Measurements from ENCODE around the gene TMEM26. TPM values are rescaled to one million over a fixed set of nuclear protein-coding genes. Genes with fewer than 3 reads are reported as not detected.

The TMEM26 gene
- polyA plus RNA-seq, 2 of the 4 experiments (the other 2 are of a cell fraction): 0.03 to 0.10 TPM

GRCh38 chr10:61465901-61466632 lies 12.9 kb upstream of the TMEM26 start:
- no peak for FAIRE-seq
- no peak for DNase-seq (ENCODE audit: low read depth in 1 of 2, low spot score in 1 of 2)
- no peak overlapping the region for H3K4me3 ChIP-seq
- no peak overlapping the region for H3K4me2 ChIP-seq
- TF ChIP-seq MYC (IDR thresholded peaks at IDR 0.05; ENCODE audit: borderline replicate concordance, low read length) (no peak), RCOR1 (IDR thresholded peaks at IDR 0.05; ENCODE audit: low read depth, low read length) (no peak), KDM1A (IDR thresholded peaks at IDR 0.05; ENCODE audit: low read depth) (no peak), MAZ (IDR thresholded peaks at IDR 0.05; ENCODE audit: borderline replicate concordance, low read depth, low read length) (no peak), CHD2 (IDR thresholded peaks at IDR 0.05; ENCODE audit: low read length, partially characterized antibody) (no peak), JUN (IDR thresholded peaks at IDR 0.05) (no peak), SMC3 (IDR thresholded peaks at IDR 0.05) (no peak), EHMT2 (IDR thresholded peaks at IDR 0.05; ENCODE audit: low read depth) (no peak), CBX2 (IDR thresholded peaks at IDR 0.05; ENCODE audit: borderline replicate concordance, low read depth) (no peak), RFX5 (IDR thresholded peaks at IDR 0.05) (no peak), MAFK (IDR thresholded peaks at IDR 0.05; ENCODE audit: partially characterized antibody) (no peak), ZNF302 (CRISPR knock-in tag; IDR thresholded peaks at IDR 0.05) (no peak), HOXA7 (CRISPR knock-in tag; IDR thresholded peaks at IDR 0.05) (no peak), PHF8 (IDR thresholded peaks at IDR 0.05; ENCODE audit: borderline replicate concordance, low read depth) (no peak), CHD4 (IDR thresholded peaks at IDR 0.05; ENCODE audit: borderline replicate concordance) (no peak)
- TF ChIP-seq, protein P1, sequence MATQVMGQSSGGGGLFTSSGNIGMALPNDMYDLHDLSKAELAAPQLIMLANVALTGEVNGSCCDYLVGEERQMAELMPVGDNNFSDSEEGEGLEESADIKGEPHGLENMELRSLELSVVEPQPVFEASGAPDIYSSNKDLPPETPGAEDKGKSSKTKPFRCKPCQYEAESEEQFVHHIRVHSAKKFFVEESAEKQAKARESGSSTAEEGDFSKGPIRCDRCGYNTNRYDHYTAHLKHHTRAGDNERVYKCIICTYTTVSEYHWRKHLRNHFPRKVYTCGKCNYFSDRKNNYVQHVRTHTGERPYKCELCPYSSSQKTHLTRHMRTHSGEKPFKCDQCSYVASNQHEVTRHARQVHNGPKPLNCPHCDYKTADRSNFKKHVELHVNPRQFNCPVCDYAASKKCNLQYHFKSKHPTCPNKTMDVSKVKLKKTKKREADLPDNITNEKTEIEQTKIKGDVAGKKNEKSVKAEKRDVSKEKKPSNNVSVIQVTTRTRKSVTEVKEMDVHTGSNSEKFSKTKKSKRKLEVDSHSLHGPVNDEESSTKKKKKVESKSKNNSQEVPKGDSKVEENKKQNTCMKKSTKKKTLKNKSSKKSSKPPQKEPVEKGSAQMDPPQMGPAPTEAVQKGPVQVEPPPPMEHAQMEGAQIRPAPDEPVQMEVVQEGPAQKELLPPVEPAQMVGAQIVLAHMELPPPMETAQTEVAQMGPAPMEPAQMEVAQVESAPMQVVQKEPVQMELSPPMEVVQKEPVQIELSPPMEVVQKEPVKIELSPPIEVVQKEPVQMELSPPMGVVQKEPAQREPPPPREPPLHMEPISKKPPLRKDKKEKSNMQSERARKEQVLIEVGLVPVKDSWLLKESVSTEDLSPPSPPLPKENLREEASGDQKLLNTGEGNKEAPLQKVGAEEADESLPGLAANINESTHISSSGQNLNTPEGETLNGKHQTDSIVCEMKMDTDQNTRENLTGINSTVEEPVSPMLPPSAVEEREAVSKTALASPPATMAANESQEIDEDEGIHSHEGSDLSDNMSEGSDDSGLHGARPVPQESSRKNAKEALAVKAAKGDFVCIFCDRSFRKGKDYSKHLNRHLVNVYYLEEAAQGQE (IDR thresholded peaks at IDR 0.05): no peak
- CTCF ChIA-PET: no interaction called here
- no peaks in the 10 kb centered on the region for H3K4me1 ChIP-seq
- no peak overlapping the region for H3K27ac ChIP-seq
- WGBS (ENCODE audit: missing lambda C conversion rate): 73% methylated on average over 3 of the region's 3 CpGs
- POLR2A ChIA-PET: no interaction called here
- H3K9me3 ChIP-seq: no peaks in the 10 kb centered on the region
- ATAC-seq: peak in 1 of 2 experiments; percentile 38; a peak in 2 of 6 replicates

DNA sequence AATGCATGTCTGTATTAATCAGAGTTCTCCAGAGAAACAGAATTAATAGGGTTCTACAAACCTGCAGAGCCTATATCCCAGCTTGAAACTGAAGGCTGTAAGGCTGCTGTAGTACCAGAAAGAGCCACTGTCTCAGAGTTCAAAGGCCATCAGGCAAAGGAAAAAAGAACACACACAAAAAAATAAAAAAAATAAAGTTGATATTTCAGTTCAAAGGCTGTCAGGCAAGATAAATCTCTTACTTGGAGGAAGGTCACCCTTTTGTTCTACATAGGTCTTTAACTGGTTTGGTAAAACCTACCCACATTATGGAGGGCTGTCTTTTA lies 12.0 kb upstream of the TMEM26 start:
- ChIA-PET POLR2A (no interaction called here), CTCF (no interaction called here)
- peak in 1 of 2 experiments; percentile 49; a peak in 2 of 6 replicates for ATAC-seq
- Histone ChIP-seq H3K9me3 (no peaks in the 10 kb centered on the region), H3K4me2 (0 out of 3 replicates have a peak overlapping the region, but pooled peaks have one; percentile 4), H3K4me1 (no peaks in the 10 kb centered on the region), H3K27ac (no peak overlapping the region), H3K4me3 (no peak overlapping the region)
- TF ChIP-seq RFX5 (IDR thresholded peaks at IDR 0.05) (no peak), CTCF (IDR thresholded peaks at IDR 0.05) (no peak), GATA3 (IDR thresholded peaks at IDR 0.05; ENCODE audit: borderline replicate concordance) (no peak), FOSL2 (IDR thresholded peaks at IDR 0.05) (no peak), FOSL2 (CRISPR knock-in tag; IDR thresholded peaks at IDR 0.05) (no peak), SREBF2 (IDR thresholded peaks at IDR 0.05) (no peak), POLR2A (IDR thresholded peaks at IDR 0.05; ENCODE audit: low read length) (no peak), ZFP36 (IDR thresholded peaks at IDR 0.05; ENCODE audit: borderline replicate concordance, partially characterized antibody) (no peak), MAX (IDR thresholded peaks at IDR 0.05) (no peak)
- TF ChIP-seq, protein P2, sequence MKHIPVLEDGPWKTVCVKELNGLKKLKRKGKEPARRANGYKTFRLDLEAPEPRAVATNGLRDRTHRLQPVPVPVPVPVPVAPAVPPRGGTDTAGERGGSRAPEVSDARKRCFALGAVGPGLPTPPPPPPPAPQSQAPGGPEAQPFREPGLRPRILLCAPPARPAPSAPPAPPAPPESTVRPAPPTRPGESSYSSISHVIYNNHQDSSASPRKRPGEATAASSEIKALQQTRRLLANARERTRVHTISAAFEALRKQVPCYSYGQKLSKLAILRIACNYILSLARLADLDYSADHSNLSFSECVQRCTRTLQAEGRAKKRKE (CRISPR knock-in tag; IDR thresholded peaks at IDR 0.05; ENCODE audit: low read depth): no peak
- DNase-seq (ENCODE audit: low read depth in 1 of 2, low spot score in 1 of 2): no peak
- FAIRE-seq: no peak
